Islet precursor cell (in vitro differentiated cells): ENCODE results near the gene TBC1D22B.

Source experiments
- DNase-seq: peaks from one replicate; pipeline ENCODE4 v3.0.0-alpha.2; 2018

TBC1D22B gene

DNA sequence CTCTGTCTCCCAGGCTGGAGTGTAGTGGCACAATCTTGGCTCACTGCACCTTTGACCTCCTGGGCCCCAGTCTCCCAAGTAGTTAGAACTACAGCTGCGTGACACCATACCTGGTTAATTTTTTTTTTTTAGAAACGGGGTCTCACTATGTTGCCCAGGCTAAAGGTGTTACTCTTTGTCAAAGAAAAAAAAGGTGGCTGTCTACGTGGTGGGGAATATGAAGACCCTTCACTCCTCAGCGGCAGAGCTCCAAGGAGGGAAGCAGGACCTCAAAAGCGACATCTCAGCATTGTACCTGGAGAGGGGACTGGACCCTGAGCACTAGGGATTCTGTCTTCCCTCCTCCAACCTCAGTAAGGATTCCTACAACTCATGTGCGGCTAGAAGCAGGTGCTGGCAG, 16.4 kb upstream of the TBC1D22B start:
- DNase-seq = no peak

DNA sequence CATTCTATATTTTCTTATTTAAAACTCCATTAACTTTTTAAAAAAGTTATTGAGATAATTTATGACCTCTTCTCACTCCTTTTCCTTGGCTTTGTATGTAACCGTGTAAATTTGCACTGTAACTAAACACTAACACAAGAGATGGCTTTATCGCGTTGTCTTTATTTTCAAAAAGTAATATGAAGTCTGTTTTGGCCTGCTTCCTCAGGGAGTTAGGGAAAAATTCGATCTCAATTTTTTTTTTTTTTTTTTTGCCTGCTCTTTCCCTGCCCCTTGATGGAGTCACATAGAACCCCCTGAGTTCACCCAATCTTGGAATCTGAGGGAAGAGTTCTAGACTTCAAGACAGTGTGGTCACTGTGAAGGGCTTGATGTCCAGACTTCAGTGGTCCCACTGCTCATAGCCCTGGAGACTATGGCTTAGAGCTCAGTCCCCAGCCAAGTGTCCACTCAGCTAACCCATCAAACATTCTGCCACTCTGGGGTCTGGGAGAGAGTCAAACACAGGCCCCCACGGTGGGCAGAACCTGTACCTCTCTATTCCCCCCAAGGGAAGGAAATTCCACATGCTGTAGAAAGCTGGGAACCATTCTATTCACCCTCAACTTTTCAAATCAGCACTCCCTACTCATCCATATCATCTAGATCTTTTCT, 15.7 kb upstream of the TBC1D22B start:
- DNase-seq = peak; percentile 55

DNA sequence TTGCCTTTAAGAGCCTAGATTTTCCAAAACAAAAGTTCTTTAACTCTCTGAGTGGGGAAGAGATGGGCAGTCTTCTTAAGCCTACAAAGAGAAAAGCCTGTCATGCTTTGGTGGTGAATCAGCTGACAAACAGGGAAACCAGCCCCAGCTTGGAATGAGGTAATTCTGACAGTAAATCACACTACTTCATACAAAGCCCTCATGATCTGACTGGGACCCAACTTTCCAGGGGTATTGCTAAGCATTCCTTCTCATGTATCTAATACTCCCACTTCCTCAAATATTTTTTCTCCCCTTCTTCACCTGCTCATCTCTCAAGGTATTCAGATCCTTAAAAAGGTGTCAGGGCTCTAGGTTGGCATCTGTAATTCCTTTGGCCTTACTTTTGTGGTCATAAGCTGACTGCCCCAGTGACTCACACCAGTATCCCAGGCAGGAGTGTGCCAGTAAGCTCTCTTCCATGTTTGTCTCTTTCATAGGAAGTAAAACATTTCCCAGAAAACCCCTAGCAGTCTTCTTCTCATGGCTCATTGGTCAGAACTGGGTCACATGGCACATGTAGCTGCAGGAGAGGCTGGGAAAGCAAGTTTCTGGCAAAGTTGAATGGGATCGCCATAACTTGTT, 15.0 kb upstream of the TBC1D22B start:
- peak; percentile 92 for DNase-seq

GRCh38 chr6:37243131-37243815, 14.3 kb upstream of the TBC1D22B start:
- DNase-seq = no peak

DNA sequence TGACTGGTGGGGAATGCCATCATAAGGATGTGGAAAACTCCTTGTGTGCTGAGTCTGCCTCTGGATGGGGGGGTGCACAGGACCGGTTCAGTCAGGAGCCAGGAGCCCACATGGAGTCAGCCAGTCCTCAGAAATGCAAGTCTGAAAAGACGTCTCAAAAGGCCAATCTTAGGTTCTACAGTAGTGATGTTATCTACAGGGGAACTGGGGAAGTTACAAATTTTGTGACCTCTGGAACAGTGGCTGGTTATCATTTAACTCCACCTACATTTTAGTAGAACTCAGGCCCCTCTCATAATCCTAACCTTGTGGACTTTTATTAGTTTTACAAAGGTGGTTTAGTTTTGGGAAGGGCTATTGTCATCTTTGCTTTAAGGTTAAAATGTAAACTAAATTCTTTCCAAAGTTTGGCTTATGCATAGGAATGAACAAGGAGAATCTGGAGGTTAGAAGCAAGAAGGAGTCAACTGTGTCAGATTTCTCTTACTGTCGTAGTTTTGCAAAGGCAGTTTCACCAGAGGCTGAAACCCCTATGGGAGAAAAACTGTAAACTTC, 13.7 kb upstream of the TBC1D22B start:
- no peak for DNase-seq

DNA sequence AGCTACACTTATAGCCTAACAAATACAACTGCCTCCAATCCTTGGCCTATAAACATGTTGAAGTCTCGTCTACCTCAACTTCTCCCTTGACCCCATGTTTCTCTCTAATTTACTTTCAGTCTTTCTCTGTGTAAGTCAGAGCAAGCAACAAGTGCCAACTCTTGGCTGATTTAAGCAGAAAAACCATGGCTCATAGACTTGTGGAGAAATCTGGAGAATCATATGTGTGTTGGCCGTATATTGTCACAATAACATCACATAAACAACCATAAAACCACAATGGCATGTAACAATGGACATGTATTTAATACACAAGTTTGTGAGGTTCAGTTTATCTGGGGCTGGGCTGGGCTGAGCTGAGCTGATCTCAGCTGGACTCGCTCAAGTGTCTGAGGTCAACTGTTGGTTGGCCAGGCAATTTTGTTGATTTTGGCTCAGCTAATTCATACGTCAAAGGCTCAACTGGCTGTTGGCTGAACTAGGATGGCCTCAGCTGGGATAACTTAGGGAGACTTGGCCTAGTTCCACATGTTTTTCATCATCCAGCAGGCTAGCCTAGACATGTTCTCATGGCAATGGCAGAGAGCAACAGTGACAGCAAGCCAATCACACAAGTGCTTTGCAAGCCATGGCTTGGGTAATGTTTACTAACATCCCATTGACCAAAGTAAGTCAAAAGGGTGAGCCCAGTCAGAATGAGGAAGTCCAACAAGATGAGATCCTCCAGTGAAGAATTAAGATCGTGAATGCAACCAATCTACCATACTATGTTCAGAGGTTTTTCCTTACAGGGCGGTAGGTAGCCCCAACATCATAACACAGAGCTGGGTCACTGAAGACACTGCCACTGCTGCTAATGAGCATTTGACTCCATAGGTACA, 12.9 kb upstream of the TBC1D22B start:
- DNase-seq = no peak

DNA sequence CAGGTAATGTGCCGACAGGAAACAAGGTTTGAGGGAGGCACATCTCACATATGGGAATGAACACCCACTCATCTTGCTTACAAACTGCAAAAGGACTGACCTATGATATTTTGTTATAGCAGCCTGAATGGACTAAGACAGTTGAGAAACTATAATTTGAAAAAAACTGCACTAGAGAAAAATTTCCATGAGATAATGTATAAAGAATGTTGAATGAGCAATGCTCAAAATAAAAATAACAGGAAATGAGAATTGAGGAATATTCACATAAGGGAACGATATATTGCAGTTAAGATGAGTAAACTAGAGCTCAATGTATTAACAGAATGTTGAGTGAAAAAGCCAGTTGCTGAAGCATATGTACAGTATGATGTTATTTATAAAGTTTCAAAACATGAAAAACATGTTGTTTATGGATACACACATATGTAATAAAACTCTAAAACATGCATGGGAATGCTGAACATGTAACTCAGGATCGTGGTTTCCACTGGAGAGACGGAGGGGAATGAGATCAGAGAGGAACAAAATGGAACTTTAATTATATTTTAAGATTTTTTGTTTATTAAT, 6.3 kb upstream of the TBC1D22B start:
- no peak for DNase-seq

DNA sequence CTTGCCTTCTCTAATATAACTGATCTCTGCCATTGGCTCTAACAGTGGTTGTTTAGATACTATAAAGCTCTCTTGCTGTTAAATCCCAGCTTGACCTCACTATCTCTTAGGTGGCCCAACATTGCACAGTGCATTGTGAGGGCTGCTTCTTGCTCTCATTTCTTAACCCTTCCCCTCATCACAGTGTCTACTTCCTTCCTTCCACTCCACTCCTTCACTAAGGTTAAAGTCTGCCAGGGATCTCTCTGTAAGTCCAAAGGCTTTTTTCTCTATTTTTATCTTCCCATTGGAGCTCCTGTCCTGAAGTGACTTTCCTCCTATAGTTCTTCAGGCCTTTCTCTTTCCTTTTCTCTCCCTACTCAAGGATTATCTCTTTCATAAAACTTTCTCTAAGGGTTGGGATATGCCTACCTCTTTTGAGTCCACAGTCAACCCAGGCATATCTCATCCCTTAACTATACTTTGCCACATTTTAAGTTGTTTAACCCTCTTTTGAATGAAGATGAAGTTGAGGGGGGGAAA, 4.0 kb upstream of the TBC1D22B start:
- no peak for DNase-seq

GRCh38 chr6:37254881-37255280, 2.7 kb upstream of the TBC1D22B start:
- no peak for DNase-seq

- DNase-seq = no peak
Measured at GRCh38 chr6:37256692-37257319, 766 bp upstream of the TBC1D22B start.

DNA sequence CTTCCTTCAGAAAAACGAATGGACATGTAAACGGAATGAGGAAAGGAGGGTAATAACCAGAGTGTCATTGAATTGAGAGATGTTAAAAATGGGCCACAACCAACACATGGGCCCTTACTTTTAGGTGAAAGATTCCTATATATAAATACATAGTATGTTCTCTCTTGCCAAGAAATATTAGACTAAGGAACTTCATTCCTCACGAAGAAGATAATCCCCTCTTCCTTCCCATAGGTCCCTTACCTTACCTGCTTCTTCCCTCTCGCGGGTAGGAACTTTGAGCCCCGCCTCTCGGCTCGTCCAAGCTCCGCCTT, 295 bp upstream of the TBC1D22B start:
- no peak for DNase-seq

DNA sequence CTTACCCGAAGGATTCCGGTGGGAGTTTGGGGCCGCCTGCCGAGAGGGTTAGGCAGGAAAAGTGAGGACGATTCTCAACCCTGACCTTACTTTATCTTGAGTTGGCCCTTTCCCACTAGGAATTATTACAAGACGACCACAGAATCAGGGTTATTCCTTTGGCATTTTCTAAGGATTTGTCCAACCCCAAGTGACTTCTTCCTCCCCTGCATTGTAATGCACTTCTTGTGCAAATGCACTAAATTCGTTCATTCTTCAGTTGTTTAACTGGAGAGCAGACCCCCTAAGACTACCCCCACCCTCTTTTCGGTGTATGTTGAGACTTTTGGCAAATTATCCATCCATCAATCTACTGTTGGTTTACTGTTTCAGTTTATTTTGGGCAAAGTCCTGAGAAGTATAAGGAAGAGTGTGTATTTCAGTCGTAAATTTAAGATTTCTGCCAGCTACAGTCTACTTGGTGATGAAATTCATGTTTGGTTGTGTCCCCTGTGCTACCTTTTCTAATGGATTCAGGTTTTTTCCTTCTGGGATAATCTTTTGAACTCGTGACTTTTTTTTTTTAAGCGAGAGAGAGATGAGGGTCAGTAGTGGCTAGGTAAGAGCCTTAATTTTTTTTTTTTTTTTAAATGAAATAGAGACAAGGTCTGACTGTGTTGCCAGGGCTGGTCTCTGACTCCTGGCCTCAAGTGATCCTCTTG, 983 bp downstream of the TBC1D22B start:
- no peak for DNase-seq

DNA sequence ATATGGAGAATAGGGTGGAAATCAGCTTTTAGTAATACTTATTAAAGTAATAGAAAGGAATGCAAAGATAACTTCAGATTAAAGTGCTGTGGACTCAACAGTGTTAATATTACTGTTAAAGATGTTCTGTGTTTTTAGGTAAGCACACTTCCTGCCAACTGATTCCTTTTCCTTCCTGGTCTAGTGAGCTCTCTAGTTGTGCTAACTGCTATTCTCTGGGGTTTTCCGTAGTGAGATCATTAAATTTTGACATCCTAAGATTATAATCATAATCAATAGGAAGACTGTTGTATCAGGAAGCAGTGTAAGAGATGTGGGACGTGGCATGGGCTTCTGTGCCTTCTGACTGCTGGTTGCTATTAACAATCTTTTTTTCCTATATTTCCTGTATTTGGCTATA, 1.6 kb downstream of the TBC1D22B start:
- DNase-seq = no peak

DNA sequence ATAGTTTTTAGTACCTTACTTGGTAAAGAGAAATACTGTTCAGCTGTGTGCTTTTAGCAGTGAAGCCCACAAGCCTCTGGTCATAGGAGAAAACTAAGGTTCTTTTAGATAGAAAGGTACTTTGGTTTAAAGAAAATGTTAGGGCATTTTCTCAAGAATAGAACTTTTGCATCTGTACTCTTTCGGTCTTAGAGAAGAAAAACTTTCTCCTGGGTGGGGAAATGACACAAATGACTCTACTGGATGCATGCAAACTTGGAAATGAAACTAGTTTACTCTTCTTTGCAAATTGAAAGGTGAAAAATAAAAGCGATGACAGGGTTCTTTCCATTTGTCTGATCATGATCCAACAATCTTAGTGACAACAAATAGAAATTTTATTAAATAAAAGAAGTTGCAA, 2.5 kb downstream of the TBC1D22B start:
- no peak for DNase-seq

DNA sequence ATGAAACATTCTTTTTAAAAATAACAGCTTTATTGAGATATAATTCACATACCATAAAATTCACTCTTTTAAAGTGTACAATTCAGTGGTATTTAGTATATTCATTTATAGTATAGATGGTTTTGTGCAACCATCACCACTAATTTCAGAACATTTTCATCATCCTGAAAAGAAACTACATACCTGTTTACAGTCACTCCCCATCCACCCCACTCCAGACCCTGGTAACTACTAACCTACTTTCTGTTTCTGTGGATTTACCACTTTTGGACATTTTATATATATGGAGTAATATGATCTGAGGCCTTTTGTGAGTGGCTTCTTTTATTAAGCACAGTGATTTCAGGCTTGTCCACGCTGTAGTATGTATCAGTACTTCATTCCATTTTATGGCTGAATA, 2.9 kb downstream of the TBC1D22B start:
- no peak for DNase-seq

DNA sequence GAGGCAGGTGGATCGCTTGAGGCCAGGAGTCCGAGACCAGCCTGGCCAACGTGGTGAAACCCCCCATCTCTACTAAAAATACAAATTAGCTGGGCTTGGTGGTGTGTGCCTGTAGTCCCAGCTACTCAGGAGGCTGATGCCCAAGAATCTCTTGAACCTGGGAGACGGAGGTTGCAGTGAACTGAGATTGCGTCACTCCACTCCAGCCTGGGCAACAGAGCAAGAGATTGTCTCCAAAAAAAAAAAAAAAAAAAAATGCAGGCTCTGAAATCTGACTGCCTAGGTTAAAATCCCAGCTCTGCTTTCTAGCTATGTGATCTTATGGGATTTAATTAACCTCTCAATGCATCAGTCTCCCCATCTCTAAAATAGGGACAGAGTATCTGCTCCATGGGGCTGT, 3.6 kb downstream of the TBC1D22B start:
- DNase-seq = no peak

DNA sequence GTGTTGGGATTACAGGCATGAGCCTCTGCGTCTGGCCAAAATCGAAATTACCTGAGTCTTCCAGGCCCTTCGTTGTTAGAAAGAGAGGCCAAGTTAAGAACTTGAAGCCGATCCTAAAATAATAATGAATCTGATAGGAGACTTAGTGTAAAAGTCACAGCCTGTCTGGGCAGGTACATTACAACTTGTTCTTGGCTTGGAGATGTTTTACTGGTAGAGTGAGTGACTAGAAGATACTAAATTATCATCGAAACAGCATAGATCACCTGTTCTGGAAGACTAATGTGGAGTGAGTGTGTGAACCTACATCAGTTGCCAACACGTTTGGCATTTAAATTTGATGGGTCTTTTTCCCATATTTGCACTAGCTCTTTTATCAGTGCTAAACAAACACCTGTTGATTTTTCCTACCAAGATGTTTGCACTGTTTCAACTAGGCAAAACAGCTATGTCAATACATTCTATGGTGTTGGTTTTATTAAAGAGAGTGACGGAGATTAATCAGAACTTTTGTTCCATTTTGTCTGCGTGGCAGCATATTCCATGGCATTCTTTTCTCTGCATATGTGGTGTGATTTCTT, 5.0 kb downstream of the TBC1D22B start:
- no peak for DNase-seq

DNA sequence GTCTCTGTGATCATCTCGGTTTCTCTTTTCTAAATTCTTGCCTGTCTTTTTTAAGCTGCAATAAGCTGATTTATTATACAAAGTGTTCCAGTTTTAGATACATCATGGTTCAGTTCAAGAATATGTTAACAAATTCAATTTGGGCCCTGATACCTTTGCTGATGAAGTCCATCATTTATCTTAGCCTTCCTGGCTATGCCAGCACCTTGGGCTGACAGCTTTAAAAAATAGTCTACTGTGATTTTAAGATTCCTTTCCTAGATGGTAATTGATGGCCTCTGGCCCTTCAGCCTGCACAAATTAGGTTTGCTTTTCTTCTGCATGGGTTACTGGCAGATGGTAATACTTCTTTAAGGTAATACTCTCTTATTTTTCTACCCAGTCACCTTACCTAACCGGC, 7.4 kb downstream of the TBC1D22B start:
- DNase-seq = no peak

- DNase-seq = no peak
Measured at GRCh38 chr6:37265860-37266259, 8.3 kb downstream of the TBC1D22B start.

GRCh38 chr6:37269105-37269504, 11.5 kb downstream of the TBC1D22B start:
- no peak for DNase-seq
